GM18499 (cell line): Measurements from ENCODE around the gene VAMP2.

ENCODE experiments used
- ATAC-seq: cut with Tn5 transposase; IDR thresholded peaks from one replicate; pipeline ENCODE4 v1.9.1; 2021; ENCODE audit warnings: moderate number of reproducible peaks; ENCODE audit not compliant: insufficient read depth, unreplicated experiment

VAMP2 gene

DNA sequence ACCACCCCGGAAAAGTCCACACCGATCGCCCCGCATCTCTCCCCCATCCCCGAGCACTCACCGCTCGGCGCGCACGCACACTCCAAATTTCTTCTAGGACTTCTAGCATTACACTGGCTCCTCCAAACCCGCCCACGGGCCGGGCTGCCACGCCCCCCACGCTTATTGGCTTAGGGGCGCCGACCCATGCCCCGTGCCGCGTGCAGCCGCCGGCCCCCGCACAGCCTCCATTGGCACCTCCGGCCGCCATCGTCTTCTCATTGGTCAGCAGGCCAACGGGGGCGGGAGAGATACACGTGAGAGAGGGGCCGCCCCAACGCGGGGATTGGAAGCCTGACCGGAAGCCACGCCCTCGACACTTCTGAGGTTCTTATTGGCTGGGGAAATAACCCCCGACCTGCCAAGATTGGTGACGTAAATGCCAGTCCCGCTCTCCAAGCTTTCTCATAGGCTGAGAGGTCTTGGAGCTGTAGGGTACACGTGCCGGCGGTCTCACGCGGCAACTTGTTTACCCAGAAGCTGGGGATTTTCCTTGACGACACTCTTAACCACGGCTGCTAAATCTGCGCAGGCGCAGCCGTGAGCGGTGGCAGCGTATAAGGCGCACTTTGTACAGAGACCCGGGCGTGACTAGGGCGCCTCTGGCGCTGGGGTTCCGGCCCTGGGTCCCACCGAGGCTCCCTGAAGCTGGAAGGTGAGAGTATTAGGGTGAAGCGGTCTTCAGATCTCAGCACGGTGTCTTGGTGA is 6.3 kb downstream of the VAMP2 start:
- ATAC-seq: peak; percentile 65

GRCh38 chr17:8155996-8156245 is 6.8 kb downstream of the VAMP2 start:
- ATAC-seq: no peak

- ATAC-seq: no peak
These were observed 7.3 kb downstream of the VAMP2 start for GRCh38 chr17:8155231-8155995.

GRCh38 chr17:8154608-8155155 is 8.1 kb downstream of the VAMP2 start:
- ATAC-seq: no peak

- no peak for ATAC-seq
These were observed 8.7 kb downstream of the VAMP2 start for GRCh38 chr17:8153957-8154607.

DNA sequence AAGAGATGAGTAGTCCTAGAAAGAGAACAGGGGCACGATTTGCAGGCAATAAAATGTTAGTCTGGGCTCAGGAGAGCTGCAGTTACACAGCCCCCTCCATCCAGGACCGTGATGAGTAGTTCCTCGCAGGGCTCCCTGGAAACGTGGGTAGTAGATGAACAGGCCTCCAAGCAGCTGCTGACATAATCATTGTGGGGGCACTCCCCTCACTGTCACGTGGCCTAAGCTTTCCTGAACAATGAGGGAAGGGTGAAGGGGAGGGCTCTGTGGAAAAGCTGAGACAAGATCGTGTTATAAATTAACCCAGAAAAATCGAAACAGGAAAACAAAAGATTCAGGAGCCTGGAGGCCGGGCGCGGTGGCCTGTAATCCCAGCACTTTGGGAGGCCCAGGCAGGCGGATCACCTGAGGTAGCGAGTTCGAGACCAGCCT is 9.2 kb downstream of the VAMP2 start:
- no peak for ATAC-seq

- no peak for ATAC-seq
These were observed 9.7 kb downstream of the VAMP2 start for GRCh38 chr17:8153031-8153451.

DNA sequence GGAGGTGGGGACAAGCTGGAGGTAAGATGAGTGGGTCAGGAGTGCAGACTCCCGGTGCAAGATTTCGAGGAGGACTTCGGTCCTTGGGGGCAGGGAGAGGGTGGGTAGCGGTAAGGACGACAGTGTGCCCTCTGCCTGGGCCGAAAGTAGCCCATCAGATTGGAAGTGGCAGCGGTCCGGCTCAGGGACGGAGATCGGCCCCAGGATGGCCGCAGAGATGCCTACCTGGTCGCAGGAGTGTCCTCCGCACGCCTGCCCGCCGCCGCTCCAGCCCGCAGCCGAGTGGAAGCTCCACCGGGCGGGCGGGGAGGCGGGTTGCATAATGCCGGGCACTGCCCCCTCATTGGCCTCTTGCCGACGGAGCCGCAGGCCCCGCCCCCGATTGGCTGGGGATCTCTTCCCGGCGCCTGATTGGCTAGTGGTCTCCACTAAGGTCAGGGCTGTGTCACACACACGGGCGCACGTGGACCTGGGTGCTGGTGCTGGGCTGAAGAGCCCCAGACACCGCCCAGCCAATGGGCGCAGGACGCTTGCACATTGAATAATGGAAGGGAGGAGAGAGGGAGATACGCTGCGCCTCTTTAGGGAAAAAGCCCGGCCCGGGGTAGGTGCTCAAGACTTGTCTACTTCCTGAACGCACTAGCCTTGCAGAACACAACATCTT is 10.5 kb downstream of the VAMP2 start, which contains the start of gene PER1:
Gene PER1 (minus strand): TSS at position 293 of the 664 bp plus-strand sequence. CDS start 1,698 bp downstream, outside the sequence.
- no peak for ATAC-seq

- ATAC-seq: no peak
These were observed 11.1 kb downstream of the VAMP2 start for GRCh38 chr17:8151641-8152111.

- no peak for ATAC-seq
These were observed 11.6 kb downstream of the VAMP2 start for GRCh38 chr17:8151120-8151640.

DNA sequence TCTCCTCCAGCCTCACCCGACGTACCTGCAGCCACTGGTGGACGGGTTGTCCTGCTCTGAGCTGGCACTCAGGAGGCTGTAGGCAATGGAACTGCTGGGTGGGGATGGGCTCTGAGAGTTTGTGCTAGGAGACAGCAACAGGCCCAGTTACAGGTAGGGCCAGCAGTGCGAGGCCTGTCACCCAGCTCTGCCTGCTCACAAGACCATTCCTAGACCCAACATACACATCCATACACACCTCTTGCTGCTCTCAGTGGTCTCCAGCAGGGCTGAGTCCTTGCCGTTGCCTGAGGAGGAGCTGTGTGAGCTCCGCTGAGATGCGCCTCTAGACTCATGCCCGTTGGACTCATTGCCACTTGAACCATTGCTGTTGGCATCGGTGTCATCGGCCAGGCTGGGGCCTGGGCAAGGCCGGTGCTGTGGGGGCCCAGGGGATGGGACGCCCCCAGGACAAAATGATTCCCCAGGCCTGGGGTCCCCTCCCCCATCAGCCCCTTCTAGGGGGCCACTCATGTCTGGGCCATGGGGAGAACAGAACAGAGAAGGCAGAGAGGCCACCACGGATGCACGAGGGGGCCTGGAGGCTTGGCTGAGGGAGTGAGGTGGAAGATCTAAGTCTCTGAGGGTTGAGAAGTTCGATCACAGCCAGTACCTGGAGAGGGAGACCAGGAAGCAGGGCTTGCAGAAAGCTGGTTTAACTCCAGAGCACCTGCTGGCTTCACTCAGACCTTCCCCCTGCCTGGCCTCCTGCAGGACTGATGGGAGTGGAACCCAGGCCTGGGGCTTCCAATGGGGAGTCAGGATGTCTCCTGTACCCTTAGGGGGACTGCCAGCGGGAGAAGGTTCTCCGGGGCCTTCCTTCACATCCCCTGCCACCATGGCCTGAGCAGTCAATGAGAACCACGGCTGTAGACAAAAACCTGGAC is 12.3 kb downstream of the VAMP2 start:
- ATAC-seq: no peak

DNA sequence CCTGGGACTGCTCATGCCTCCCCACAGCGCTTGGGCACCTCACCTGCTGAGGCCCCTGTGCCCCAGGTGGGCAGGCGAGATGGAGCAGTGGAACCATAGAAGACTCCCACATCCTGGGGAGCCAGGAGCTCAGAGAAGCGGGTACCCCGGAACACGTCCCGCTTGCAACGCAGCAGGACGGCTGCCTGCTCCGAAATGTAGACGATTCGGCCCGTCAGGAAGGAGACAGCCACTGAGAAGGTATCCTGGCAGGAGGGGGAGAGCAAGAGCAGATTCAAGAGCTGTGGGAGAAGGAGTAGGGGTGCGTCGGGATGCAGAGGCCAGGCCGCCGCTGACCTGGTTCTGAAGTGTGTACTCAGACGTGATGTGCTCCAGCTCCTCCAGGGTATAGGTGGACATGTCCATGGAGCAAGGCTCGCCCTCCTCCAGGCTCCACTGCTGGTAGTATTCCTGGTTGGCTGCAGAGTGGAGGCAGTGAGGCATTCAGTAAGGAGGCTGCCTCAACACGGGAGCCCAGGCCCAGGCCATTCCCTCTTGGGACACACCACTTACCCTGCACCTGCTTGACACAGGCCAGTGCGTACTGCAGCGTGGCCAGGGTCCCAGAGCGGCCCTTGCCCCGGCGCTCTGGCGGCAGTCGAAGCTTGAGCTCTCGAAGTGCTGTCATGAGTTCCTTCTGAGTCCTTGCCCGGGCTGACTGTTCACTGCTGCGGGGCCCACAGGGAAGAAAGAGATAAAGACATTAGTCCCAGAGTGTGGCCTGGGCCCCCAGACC is 13.1 kb downstream of the VAMP2 start:
- no peak for ATAC-seq

GRCh38 chr17:8148560-8148959 is 14.2 kb downstream of the VAMP2 start:
- no peak for ATAC-seq

- ATAC-seq: no peak
These were observed 14.8 kb downstream of the VAMP2 start for GRCh38 chr17:8147805-8148404.

GRCh38 chr17:8147141-8147804 is 15.5 kb downstream of the VAMP2 start:
- ATAC-seq: no peak

DNA sequence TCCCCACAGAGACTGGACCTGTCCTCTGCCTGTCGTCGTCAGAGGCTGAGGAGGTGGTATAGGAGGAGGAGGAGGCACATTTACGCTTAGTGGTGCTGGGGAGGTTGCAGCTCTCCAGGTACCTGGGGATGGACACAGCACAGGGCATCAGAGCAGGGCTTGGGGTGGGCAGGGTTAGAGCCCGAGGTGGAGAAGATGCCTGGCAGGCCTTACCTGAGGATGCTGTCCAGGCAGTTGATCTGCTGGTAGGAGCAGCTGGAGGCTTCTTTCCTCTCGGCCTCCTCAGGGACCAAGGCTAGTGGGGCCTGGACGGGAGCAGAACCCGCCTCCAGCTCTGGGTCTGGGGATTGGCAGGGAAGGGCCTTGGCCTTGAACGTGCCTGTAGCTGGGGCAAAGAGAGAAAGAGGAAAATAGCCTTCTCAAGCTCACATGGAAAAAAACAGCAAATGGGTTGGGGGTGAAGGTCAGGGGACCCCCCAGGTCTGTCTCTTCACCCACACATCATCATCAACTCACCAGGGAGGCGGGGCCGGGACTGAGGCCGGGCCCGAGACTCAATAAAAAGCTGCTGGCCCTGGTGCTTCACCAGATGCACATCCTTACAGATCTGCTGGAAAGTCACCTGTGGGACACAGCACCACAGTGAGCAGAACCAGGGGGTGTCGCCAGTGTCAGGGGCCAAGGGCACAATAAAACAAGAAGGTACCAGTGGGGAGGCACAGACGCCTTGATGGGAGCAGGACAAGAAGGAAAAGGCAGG is 16.2 kb downstream of the VAMP2 start:
- no peak for ATAC-seq

DNA sequence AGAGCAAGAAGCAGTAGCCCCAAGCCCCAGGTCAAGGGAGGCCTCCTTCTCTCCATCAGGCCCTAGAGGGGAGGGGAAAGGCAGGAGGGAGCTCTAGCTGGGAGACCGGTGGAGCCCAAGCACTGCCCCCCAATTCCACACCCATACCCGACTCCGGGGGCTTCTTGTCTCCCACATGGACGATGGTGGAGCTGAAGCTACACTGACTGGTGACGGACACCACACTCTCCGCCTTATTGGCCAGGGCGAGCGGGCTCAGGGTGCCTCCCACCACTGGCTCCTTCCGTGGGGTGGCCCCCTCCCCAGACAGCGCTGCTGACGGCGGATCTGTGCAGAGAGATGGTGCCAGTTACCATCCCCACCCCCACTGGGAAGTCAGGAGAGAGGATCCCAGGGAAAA is 16.9 kb downstream of the VAMP2 start:
- no peak for ATAC-seq
